GM12878 (cell line): ENCODE measurements around the gene PPT2.

Experiments
- EZH2 ChIP-seq: IDR thresholded peaks from 2 replicates; pipeline ENCODE4 v1.6.1; 2012; ENCODE audit warnings: low read depth, mild to moderate bottlenecking, control low read depth, inconsistent platforms, low read length, borderline replicate concordance; ENCODE audit not compliant: control insufficient read depth
- POLR2A ChIP-seq: IDR thresholded peaks from 2 replicates; pipeline ENCODE4 v1.6.1; 2011; ENCODE audit warnings: low read depth, mild to moderate bottlenecking, low read length
- RAD51 ChIP-seq: fragments of 450-650 bp; IDR thresholded peaks from 2 replicates; pipeline ENCODE4 v1.6.1; 2016; ENCODE audit warnings: moderate library complexity, mild to moderate bottlenecking, inconsistent platforms
- RCOR1 ChIP-seq: conservative IDR thresholded peaks from 2 replicates; pipeline ENCODE4 v1.6.1; 2012; ENCODE audit warnings: low read depth, low read length, improper control_type of control experiment
- YY1 ChIP-seq: IDR thresholded peaks from 2 replicates; pipeline ENCODE4 v1.6.1; 2011; ENCODE audit warnings: low read depth, mild to moderate bottlenecking, low read length
- TF ChIP-seq, protein P1 (sequence below), 3 experiments: IDR thresholded peaks in 2 of 3; conservative IDR thresholded peaks in 1 of 3; 2 replicates each; pipeline ENCODE4 v1.5.1; 2011; ENCODE audit warnings: low read depth in 3 of 3, low read length in 3 of 3, mild to moderate bottlenecking in 3 of 3, control low read depth in 2 of 3, moderate library complexity in 2 of 3, inconsistent platforms in 1 of 3, mixed read lengths in 1 of 3; ENCODE audit not compliant: control insufficient read depth in 2 of 3, insufficient read depth in 1 of 3; ENCODE audit errors: extremely low read depth in 1 of 3

- no peak for TF ChIP-seq EZH2
- no peak for TF ChIP-seq YY1
- TF ChIP-seq, protein P1, sequence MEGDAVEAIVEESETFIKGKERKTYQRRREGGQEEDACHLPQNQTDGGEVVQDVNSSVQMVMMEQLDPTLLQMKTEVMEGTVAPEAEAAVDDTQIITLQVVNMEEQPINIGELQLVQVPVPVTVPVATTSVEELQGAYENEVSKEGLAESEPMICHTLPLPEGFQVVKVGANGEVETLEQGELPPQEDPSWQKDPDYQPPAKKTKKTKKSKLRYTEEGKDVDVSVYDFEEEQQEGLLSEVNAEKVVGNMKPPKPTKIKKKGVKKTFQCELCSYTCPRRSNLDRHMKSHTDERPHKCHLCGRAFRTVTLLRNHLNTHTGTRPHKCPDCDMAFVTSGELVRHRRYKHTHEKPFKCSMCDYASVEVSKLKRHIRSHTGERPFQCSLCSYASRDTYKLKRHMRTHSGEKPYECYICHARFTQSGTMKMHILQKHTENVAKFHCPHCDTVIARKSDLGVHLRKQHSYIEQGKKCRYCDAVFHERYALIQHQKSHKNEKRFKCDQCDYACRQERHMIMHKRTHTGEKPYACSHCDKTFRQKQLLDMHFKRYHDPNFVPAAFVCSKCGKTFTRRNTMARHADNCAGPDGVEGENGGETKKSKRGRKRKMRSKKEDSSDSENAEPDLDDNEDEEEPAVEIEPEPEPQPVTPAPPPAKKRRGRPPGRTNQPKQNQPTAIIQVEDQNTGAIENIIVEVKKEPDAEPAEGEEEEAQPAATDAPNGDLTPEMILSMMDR (IDR thresholded peaks at IDR 0.05 in 2 of 3, conservative IDR thresholded peaks at IDR 0.05 in 1 of 3; ENCODE audit: control insufficient read depth in 2 of 3, extremely low read depth in 1 of 3, insufficient read depth in 1 of 3, low read depth in 3 of 3, low read length in 3 of 3) = no peak
- no peak for TF ChIP-seq RAD51
- TF ChIP-seq RCOR1 = no peak
- no peak for TF ChIP-seq POLR2A
Measured at GRCh38 chr6:32183030-32183429, 29.1 kb downstream of the PPT2 start.
